ENCODE results near the gene GRK7.
"Not testable (repeated sequence)": the region's sequence is repeated elsewhere in the genome, so short reads cannot be mapped to it uniquely, and the experiment has no call there.

The GRK7 gene

GRCh38 chr3:141784531-141784930, 21.3 kb downstream of the GRK7 start:
- Histone ChIP-seq H3K4me3 (ENCODE audit: low read depth, low read length) (no peak overlapping the region), H2BK12ac (ENCODE audit: low read length) (no peak overlapping the region), H2BK120ac (ENCODE audit: insufficient read depth, low read length, poor library complexity) (no peak overlapping the region), H4K8ac (ENCODE audit: low read depth, low read length) (no peak overlapping the region), H3K18ac (ENCODE audit: low read length) (no peak overlapping the region), H3K27ac (ENCODE audit: low read depth, low read length) (no peak overlapping the region), H2AK5ac (ENCODE audit: low read length) (no peak overlapping the region), H3K9me3 (ENCODE audit: insufficient read depth, low read depth, low read length) (no peaks in the 10 kb centered on the region), H4K91ac (ENCODE audit: low read depth, low read length) (no peak overlapping the region), H3K4me2 (ENCODE audit: low read length) (no peak overlapping the region), H3K23ac (ENCODE audit: low read length) (no peak overlapping the region), H2BK5ac (ENCODE audit: low read depth, low read length, poor library complexity) (no peak overlapping the region), H3K79me1 (ENCODE audit: low read length) (no peaks in the 10 kb centered on the region), H2AFZ (ENCODE audit: insufficient read depth, low read length, poor library complexity) (no peak overlapping the region), H3K4me1 (ENCODE audit: control insufficient read depth in 1 of 2, insufficient read depth in 2 of 2, low read length in 2 of 2) (no peaks in the 10 kb centered on the region), H3K36me3 (ENCODE audit: control insufficient read depth in 1 of 2, insufficient read depth in 2 of 2, low read length in 2 of 2) (no peaks in the 10 kb centered on the region), H3K4ac (ENCODE audit: low read depth, low read length) (no peak overlapping the region), H3K79me2 (ENCODE audit: control insufficient read depth, insufficient read depth, low read length, poor library complexity) (no peaks in the 10 kb centered on the region), H3K27me3 (ENCODE audit: insufficient read depth, low read length) (no peaks in the 10 kb centered on the region), H3K9ac (ENCODE audit: low read length) (no peak overlapping the region), H4K12ac (ENCODE audit: low read depth, low read length) (no peak overlapping the region), H3K14ac (ENCODE audit: low read length) (no peak overlapping the region)
- WGBS (ENCODE audit: extremely low coverage, insufficient coverage, insufficient read length), result no CpG with 5 or more reads among the region's 2 CpGs
- DNase-seq, result no peak

- Histone ChIP-seq H3K14ac (ENCODE audit: low read length) (no peak overlapping the region), H2BK120ac (ENCODE audit: insufficient read depth, low read length, poor library complexity) (no peak overlapping the region), H3K18ac (ENCODE audit: low read length) (no peak overlapping the region), H3K4me3 (ENCODE audit: low read depth, low read length) (no peak overlapping the region), H3K79me2 (ENCODE audit: control insufficient read depth, insufficient read depth, low read length, poor library complexity) (no peaks in the 10 kb centered on the region), H4K8ac (ENCODE audit: low read depth, low read length) (no peak overlapping the region), H3K9ac (ENCODE audit: low read length) (no peak overlapping the region), H2AK5ac (ENCODE audit: low read length) (no peak overlapping the region), H2BK12ac (ENCODE audit: low read length) (no peak overlapping the region), H3K4me1 (ENCODE audit: control insufficient read depth in 1 of 2, insufficient read depth in 2 of 2, low read length in 2 of 2) (no peaks in the 10 kb centered on the region), H3K27ac (ENCODE audit: low read depth, low read length) (no peak overlapping the region), H3K4ac (ENCODE audit: low read depth, low read length) (no peak overlapping the region), H4K91ac (ENCODE audit: low read depth, low read length) (no peak overlapping the region), H2BK5ac (ENCODE audit: low read depth, low read length, poor library complexity) (no peak overlapping the region), H4K12ac (ENCODE audit: low read depth, low read length) (no peak overlapping the region), H3K27me3 (ENCODE audit: insufficient read depth, low read length) (no peaks in the 10 kb centered on the region), H3K23ac (ENCODE audit: low read length) (no peak overlapping the region), H3K36me3 (ENCODE audit: control insufficient read depth in 1 of 2, insufficient read depth in 2 of 2, low read length in 2 of 2) (no peaks in the 10 kb centered on the region), H2AFZ (ENCODE audit: insufficient read depth, low read length, poor library complexity) (no peak overlapping the region), H3K79me1 (ENCODE audit: low read length) (no peaks in the 10 kb centered on the region), H3K4me2 (ENCODE audit: low read length) (no peak overlapping the region), H3K9me3 (ENCODE audit: insufficient read depth, low read depth, low read length) (no peaks in the 10 kb centered on the region)
- no CpG with 5 or more reads among the region's 4 CpGs for WGBS (ENCODE audit: extremely low coverage, insufficient coverage, insufficient read length)
- DNase-seq, result no peak
Observed at GRCh38 chr3:141788149-141788548, 24.9 kb downstream of the GRK7 start.

- H2AFZ ChIP-seq (ENCODE audit: insufficient read depth, low read length, poor library complexity); H2AK5ac ChIP-seq (ENCODE audit: low read length); H2BK12ac ChIP-seq (ENCODE audit: low read length); H4K91ac ChIP-seq (ENCODE audit: low read depth, low read length); H3K79me1 ChIP-seq (ENCODE audit: low read length); H3K4me3 ChIP-seq (ENCODE audit: low read depth, low read length); H4K8ac ChIP-seq (ENCODE audit: low read depth, low read length); H3K27ac ChIP-seq (ENCODE audit: low read depth, low read length); DNase-seq; H3K4me2 ChIP-seq (ENCODE audit: low read length); H4K12ac ChIP-seq (ENCODE audit: low read depth, low read length); H3K9ac ChIP-seq (ENCODE audit: low read length); H3K14ac ChIP-seq (ENCODE audit: low read length); H3K27me3 ChIP-seq (ENCODE audit: insufficient read depth, low read length); H3K18ac ChIP-seq (ENCODE audit: low read length); H2BK120ac ChIP-seq (ENCODE audit: insufficient read depth, low read length, poor library complexity); H2BK5ac ChIP-seq (ENCODE audit: low read depth, low read length, poor library complexity); H3K23ac ChIP-seq (ENCODE audit: low read length); H3K79me2 ChIP-seq (ENCODE audit: control insufficient read depth, insufficient read depth, low read length, poor library complexity); H3K4ac ChIP-seq (ENCODE audit: low read depth, low read length); H3K9me3 ChIP-seq (ENCODE audit: insufficient read depth, low read depth, low read length); H3K36me3 ChIP-seq (ENCODE audit: control insufficient read depth in 1 of 2, insufficient read depth in 2 of 2, low read length in 2 of 2); H3K4me1 ChIP-seq (ENCODE audit: control insufficient read depth in 1 of 2, insufficient read depth in 2 of 2, low read length in 2 of 2): not testable (repeated sequence)
- WGBS (ENCODE audit: extremely low coverage, insufficient coverage, insufficient read length), result no CpG with 5 or more reads among the region's 5 CpGs
Observed at GRCh38 chr3:141788750-141789149, 25.5 kb downstream of the GRK7 start.

GRCh38 chr3:141789281-141789680, 26.1 kb downstream of the GRK7 start:
- Histone ChIP-seq H3K79me2 (ENCODE audit: control insufficient read depth, insufficient read depth, low read length, poor library complexity) (no peaks in the 10 kb centered on the region), H3K79me1 (ENCODE audit: low read length) (no peaks in the 10 kb centered on the region), H3K23ac (ENCODE audit: low read length) (no peak overlapping the region), H4K91ac (ENCODE audit: low read depth, low read length) (no peak overlapping the region), H4K12ac (ENCODE audit: low read depth, low read length) (no peak overlapping the region), H3K4me2 (ENCODE audit: low read length) (no peak overlapping the region), H2BK120ac (ENCODE audit: insufficient read depth, low read length, poor library complexity) (no peak overlapping the region), H3K4me1 (ENCODE audit: control insufficient read depth in 1 of 2, insufficient read depth in 2 of 2, low read length in 2 of 2) (no peaks in the 10 kb centered on the region), H3K27me3 (ENCODE audit: insufficient read depth, low read length) (no peaks in the 10 kb centered on the region), H3K9me3 (ENCODE audit: insufficient read depth, low read depth, low read length) (no peaks in the 10 kb centered on the region), H3K4me3 (ENCODE audit: low read depth, low read length) (no peak overlapping the region), H4K8ac (ENCODE audit: low read depth, low read length) (no peak overlapping the region), H2BK5ac (ENCODE audit: low read depth, low read length, poor library complexity) (no peak overlapping the region), H3K18ac (ENCODE audit: low read length) (no peak overlapping the region), H3K27ac (ENCODE audit: low read depth, low read length) (no peak overlapping the region), H2AK5ac (ENCODE audit: low read length) (no peak overlapping the region), H3K4ac (ENCODE audit: low read depth, low read length) (no peak overlapping the region), H3K9ac (ENCODE audit: low read length) (no peak overlapping the region), H2BK12ac (ENCODE audit: low read length) (no peak overlapping the region), H3K36me3 (ENCODE audit: control insufficient read depth in 1 of 2, insufficient read depth in 2 of 2, low read length in 2 of 2) (no peaks in the 10 kb centered on the region), H3K14ac (ENCODE audit: low read length) (no peak overlapping the region), H2AFZ (ENCODE audit: insufficient read depth, low read length, poor library complexity) (no peak overlapping the region)
- no CpG with 5 or more reads among the region's 7 CpGs for WGBS (ENCODE audit: extremely low coverage, insufficient coverage, insufficient read length)
- DNase-seq, result no peak
